Small intestine (tissue), 7 donors: ENCODE results near the gene LDB2. TPM values are rescaled to one million over a fixed set of nuclear protein-coding genes. Genes with fewer than 3 reads are reported as not detected.

Experiments
- DNase-seq, 2 donors: peaks; one replicate each; pipeline versions ENCODE4 v3.0.0 to v3.0.0-alpha.2; 2013
- FAIRE-seq: peaks from 2 replicates; lab custom pipeline; 2012; peaks lifted over from hg19 to GRCh38; lab: Jason Lieb, UNC
- H3K27ac ChIP-seq, 3 donors: one replicate each; pipeline ENCODE4 v1.5.1; 2013; ENCODE audit warnings: low read length in 2 of 3, mild to moderate bottlenecking in 2 of 3, control low read depth in 1 of 3, inconsistent platforms in 1 of 3, low read depth in 1 of 3, moderate library complexity in 1 of 3
- H3K27me3 ChIP-seq, 3 donors: one replicate each; pipeline ENCODE4 v1.6.1; 2013; ENCODE audit warnings: low read length in 3 of 3, inconsistent platforms in 1 of 3; ENCODE audit not compliant: control insufficient read depth in 3 of 3, insufficient read depth in 3 of 3
- H3K36me3 ChIP-seq, 3 donors: one replicate each; pipeline ENCODE4 v1.6.1; 2013; ENCODE audit warnings: low read length in 3 of 3, inconsistent platforms in 1 of 3, low read depth in 1 of 3, mild to moderate bottlenecking in 1 of 3, moderate library complexity in 1 of 3; ENCODE audit not compliant: control insufficient read depth in 3 of 3, insufficient read depth in 2 of 3
- H3K4me1 ChIP-seq, 3 donors: one replicate each; pipeline ENCODE4 v1.6.1; 2013; ENCODE audit warnings: low read length in 2 of 3, inconsistent platforms in 1 of 3, low read depth in 1 of 3, mild to moderate bottlenecking in 1 of 3, moderate library complexity in 1 of 3; ENCODE audit not compliant: control insufficient read depth in 3 of 3, insufficient read depth in 2 of 3
- H3K4me3 ChIP-seq, 3 donors: one replicate each; pipeline ENCODE4 v1.5.1; 2013; ENCODE audit warnings: low read length in 3 of 3, control low read depth in 1 of 3, inconsistent platforms in 1 of 3, low read depth in 1 of 3, mild to moderate bottlenecking in 1 of 3, moderate library complexity in 1 of 3
- H3K9me3 ChIP-seq, 2 donors: one replicate each; pipeline ENCODE4 v1.6.1; 2013; ENCODE audit warnings: low read depth in 1 of 2, low read length in 1 of 2; ENCODE audit not compliant: control insufficient read depth in 2 of 2, insufficient read depth in 1 of 2
- WGBS, 3 donors: extraction: QIAGEN DNeasy Blood & Tissue Kit; methylation state at CpG; one replicate each; pipeline ENCODE4 v1.1.7; 2013; 5-methylcytosine and 5-hydroxymethylcytosine counted together
- polyA plus RNA-seq, 4 donors: library from polyadenylated mRNA; stranded (reverse) in 3 of 4; unstranded in 1 of 4; fragments of 200-250 nt in 3 of 4; fragments of 120-200 nt in 1 of 4; gene quantifications; one replicate each; pipeline versions ENCODE4 v1.2.1 to v1.2.3, GENCODE V29; 2013
- donor health status: healthy with polysubstance abuse.
- donor health status: control.
- donor health status: control.
- donor health status: Bipolar disorder and iron deficiency.
- donor health status: healthy.

LDB2 gene
- polyA plus RNA-seq, 4 donors: 1.1 to 19.2 (median 6.6) TPM

DNA sequence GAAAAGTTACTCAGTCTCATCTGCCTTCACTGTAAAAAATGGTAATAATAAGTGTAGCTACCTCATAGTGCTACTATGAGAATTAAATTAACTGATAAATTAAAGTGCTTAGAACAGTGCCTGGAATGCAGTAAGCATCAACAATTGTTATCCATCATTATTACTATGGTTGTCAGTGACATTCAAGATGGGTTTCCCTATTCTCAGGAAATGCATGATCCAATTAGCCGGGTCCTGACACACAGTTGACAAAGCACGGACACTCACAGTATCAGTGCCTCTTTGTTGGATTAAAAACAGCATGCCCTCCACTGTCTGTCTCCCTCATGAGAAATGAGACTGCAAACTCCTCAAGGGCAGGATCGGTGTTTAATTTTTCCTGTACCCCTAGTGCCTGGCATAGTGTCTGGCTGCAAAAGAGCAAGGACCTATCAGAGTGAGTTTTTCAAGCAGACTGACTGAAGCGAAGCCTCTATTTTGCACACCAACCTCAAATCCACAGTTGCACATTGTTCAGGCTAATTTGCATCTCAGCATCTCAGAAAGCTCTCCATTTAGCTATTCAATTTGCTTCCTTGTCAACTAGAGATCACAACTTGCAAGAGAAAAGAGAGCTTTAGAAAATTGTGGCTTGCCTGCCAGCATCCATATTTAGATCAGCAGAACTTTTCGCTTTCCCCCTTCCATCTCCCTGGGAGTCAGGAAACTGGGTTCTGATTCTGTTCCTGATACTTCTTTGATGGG lies 122.9 kb downstream of the LDB2 start:
- no peaks in the 10 kb centered on the region for H3K27me3 ChIP-seq
- no peaks in the 10 kb centered on the region for H3K9me3 ChIP-seq
- DNase-seq (no peak), FAIRE-seq (no peak)
- H3K4me1 ChIP-seq: no peaks in the 10 kb centered on the region
- H3K36me3 ChIP-seq: no peaks in the 10 kb centered on the region
- WGBS, 3 donors: 81 to 85% (median 83%) methylated on average over 5 of the region's 5 CpGs
- no peak overlapping the region for H3K27ac ChIP-seq
- no peak overlapping the region for H3K4me3 ChIP-seq

GRCh38 chr4:16772366-16772850 lies 126.0 kb downstream of the LDB2 start:
- DNase-seq (no peak), FAIRE-seq (no peak)
- no peak overlapping the region for H3K27ac ChIP-seq
- no peaks in the 10 kb centered on the region for H3K36me3 ChIP-seq
- no peaks in the 10 kb centered on the region for H3K4me1 ChIP-seq
- 66 to 73% (median 72%) methylated on average over 2 of the region's 2 CpGs for WGBS, 3 donors
- no peaks in the 10 kb centered on the region for H3K9me3 ChIP-seq
- H3K27me3 ChIP-seq: no peaks in the 10 kb centered on the region
- H3K4me3 ChIP-seq: no peak overlapping the region

DNA sequence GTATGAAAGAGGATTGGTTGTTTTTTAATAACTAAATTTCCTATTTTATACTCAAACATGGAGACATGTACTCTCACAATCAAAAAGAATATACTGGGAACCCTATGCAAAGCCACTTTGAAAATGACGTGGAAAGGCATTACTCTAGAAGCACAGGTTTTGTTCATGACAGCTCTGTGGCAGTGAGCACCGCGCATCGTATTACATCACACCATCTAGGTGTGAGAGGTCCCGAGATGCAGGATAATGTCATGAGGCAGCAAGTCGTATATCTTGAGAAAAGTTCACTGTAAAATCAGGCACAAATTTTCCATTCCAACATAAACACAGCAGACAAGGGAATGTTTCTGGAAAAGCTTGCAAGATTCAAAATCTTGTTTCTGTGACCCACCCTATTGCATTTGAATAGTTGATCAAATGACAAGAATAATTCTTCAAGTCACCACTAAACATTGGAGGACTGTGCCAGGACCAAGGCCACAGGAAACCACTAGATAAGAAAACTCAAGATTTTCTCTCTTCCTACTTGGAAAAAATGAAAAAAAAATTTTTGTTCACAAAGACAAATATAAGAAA lies 127.6 kb downstream of the LDB2 start:
- no peak overlapping the region for H3K27ac ChIP-seq
- no peaks in the 10 kb centered on the region for H3K9me3 ChIP-seq
- H3K36me3 ChIP-seq: no peaks in the 10 kb centered on the region
- FAIRE-seq: no peak
- H3K4me3 ChIP-seq: no peak overlapping the region
- WGBS, 3 donors: 84 to 88% (median 86%) methylated on average over 6 of the region's 6 CpGs
- DNase-seq: no peak
- H3K4me1 ChIP-seq: no peaks in the 10 kb centered on the region
- H3K27me3 ChIP-seq: no peaks in the 10 kb centered on the region

- FAIRE-seq (no peak), DNase-seq (no peak)
- Histone ChIP-seq H3K27ac (no peak overlapping the region), H3K27me3 (no peaks in the 10 kb centered on the region), H3K4me3 (no peak overlapping the region), H3K9me3 (no peaks in the 10 kb centered on the region), H3K4me1 (no peaks in the 10 kb centered on the region), H3K36me3 (no peaks in the 10 kb centered on the region)
- WGBS, 3 donors: 90 to 93% (median 90%) methylated on average over 3 of the region's 3 CpGs
Observed at GRCh38 chr4:16767861-16768260, 130.6 kb downstream of the LDB2 start.

DNA sequence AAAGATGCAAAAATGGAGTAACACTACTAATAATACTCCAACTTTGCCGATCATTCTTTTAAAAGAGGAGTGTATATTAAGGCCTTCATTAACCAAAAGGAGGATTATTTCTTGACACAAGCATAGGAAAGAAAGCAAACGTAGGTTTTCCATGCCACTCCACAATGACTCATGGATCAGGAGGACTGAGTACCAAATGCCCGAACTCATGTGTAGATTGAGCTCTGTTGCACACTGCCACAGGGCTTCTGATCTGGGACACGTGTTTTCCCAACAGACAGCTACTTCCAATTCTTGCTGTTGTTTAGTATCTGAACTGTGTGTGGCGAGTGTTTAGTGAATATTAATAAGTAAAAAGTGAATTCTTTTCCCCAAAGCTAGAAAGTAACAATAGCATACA lies 131.2 kb downstream of the LDB2 start:
- Histone ChIP-seq H3K9me3 (no peaks in the 10 kb centered on the region), H3K36me3 (no peaks in the 10 kb centered on the region), H3K27me3 (no peaks in the 10 kb centered on the region), H3K4me1 (no peaks in the 10 kb centered on the region), H3K4me3 (no peak overlapping the region), H3K27ac (no peak overlapping the region)
- FAIRE-seq (no peak), DNase-seq (no peak)
- 77 to 87% (median 78%) methylated on average over 5 of the region's 5 CpGs for WGBS, 3 donors

DNA sequence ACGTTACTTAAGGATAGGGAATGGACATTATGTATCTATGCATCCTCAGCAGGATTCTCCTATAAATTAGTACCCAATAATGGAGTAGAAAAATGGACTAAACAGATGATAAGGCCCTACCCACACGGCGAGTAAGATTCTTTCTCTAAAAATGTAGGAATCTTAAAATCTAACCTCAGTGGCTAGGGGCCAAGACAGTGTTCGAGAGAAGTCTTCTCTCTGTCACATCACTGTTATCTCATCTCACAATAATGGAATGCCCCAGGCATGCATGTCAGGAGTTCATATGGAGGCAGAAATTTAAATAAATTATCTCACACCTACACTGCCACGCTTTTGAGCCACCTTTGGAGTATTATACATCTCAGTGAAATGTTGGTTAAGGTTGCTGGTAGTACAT lies 132.9 kb downstream of the LDB2 start:
- DNase-seq (no peak), FAIRE-seq (no peak)
- WGBS, 3 donors: 78 to 84% (median 83%) methylated on average over 5 of the region's 5 CpGs
- Histone ChIP-seq H3K27ac (no peak overlapping the region), H3K4me1 (no peaks in the 10 kb centered on the region), H3K4me3 (no peak overlapping the region), H3K9me3 (no peaks in the 10 kb centered on the region), H3K36me3 (no peaks in the 10 kb centered on the region), H3K27me3 (no peaks in the 10 kb centered on the region)

DNA sequence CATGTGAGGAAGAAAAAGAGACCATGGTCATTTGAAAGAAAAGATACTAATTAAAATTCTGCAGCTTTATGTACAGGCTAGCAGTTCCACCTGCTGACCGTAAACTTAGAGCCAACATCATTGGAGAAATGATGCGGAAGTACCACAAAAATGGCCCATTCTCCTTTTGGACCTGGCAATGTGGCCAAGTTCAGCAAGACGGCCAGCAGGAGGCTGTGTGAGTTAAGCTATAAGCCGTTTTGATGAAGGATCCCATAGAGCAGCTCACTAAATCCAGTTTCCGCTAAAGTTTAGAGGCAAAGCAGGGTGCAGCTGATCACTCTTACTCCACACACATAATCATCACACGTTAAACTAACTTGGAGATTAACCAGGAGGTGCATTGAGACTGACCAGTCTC lies 133.8 kb downstream of the LDB2 start:
- no peak for FAIRE-seq
- no peaks in the 10 kb centered on the region for H3K9me3 ChIP-seq
- no peak overlapping the region for H3K27ac ChIP-seq
- DNase-seq: no peak
- no peaks in the 10 kb centered on the region for H3K36me3 ChIP-seq
- H3K27me3 ChIP-seq: no peaks in the 10 kb centered on the region
- WGBS, 3 donors: 68 to 78% (median 71%) methylated on average over 6 of the region's 6 CpGs
- no peaks in the 10 kb centered on the region for H3K4me1 ChIP-seq
- no peak overlapping the region for H3K4me3 ChIP-seq

- Histone ChIP-seq H3K27ac (no peak overlapping the region), H3K9me3 (no peaks in the 10 kb centered on the region), H3K4me3 (no peak overlapping the region), H3K27me3 (no peaks in the 10 kb centered on the region), H3K4me1 (no peaks in the 10 kb centered on the region), H3K36me3 (no peaks in the 10 kb centered on the region)
- DNase-seq (no peak), FAIRE-seq (no peak)
- WGBS, 3 donors: 56 to 64% (median 64%) methylated on average over 6 of the region's 6 CpGs
Observed at GRCh38 chr4:16760617-16761363, 137.7 kb downstream of the LDB2 start.
